ENCODE results near the gene ARID1B. TPM values are rescaled to one million over a fixed set of nuclear protein-coding genes. Genes with fewer than 3 reads are reported as not detected.

The ARID1B gene
- total RNA-seq, 1 donor from 2014 or later, result 155 TPM

DNA sequence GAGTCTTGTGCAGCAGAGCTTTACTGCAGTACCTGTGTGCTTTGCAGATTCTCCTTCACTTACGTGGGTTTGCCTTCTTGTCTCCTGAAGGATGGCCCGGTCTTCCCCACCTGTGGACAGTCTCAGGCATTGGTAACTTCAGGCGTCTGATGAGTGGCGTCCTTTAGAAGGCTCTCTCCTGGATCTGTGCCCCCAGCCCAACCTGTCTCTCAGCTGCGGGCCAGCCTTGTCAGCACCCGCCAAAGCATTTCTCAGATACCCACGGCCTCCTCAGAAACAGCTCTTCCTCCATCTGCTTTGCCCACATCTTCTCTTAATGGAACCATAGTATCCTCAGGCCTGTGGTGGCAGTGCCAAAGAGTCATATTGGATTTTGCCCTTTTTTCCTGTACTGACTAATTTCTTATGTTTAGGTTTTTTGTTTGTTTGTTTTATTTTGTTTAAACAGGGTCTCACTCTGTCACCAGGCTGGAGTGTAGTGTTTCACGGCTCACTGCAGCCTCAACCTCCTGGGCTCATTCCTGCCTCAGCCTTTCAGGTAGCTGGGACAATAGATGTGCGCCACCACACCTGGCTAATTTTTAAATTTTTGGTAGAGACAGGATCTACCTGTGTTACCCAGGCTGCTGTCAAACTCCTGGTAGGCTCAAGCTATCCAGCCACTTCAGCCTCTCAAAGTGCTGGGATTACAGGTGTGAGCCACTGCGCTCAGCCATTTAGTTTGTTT is 96.6 kb downstream of the ARID1B start:
- H3K36me3 Mint-ChIP-seq, result peaks cover 6% of the 10 kb centered on the region
- DNase-seq (ENCODE audit: low spot score in 2 of 2, unreplicated experiment in 2 of 2), result no peak
- no peak overlapping the region for H3K4me3 Mint-ChIP-seq
- H3K27me3 Mint-ChIP-seq (ENCODE audit: low read depth), result no peaks in the 10 kb centered on the region
- TF ChIP-seq, protein P1, sequence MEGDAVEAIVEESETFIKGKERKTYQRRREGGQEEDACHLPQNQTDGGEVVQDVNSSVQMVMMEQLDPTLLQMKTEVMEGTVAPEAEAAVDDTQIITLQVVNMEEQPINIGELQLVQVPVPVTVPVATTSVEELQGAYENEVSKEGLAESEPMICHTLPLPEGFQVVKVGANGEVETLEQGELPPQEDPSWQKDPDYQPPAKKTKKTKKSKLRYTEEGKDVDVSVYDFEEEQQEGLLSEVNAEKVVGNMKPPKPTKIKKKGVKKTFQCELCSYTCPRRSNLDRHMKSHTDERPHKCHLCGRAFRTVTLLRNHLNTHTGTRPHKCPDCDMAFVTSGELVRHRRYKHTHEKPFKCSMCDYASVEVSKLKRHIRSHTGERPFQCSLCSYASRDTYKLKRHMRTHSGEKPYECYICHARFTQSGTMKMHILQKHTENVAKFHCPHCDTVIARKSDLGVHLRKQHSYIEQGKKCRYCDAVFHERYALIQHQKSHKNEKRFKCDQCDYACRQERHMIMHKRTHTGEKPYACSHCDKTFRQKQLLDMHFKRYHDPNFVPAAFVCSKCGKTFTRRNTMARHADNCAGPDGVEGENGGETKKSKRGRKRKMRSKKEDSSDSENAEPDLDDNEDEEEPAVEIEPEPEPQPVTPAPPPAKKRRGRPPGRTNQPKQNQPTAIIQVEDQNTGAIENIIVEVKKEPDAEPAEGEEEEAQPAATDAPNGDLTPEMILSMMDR (IDR thresholded peaks at IDR 0.05; ENCODE audit: unreplicated experiment), result no peak
- H3K9me3 Mint-ChIP-seq, result no peaks in the 10 kb centered on the region
- no peak overlapping the region for H3K27ac Mint-ChIP-seq
- peaks cover 20% of the 10 kb centered on the region for H3K4me1 Mint-ChIP-seq

DNA sequence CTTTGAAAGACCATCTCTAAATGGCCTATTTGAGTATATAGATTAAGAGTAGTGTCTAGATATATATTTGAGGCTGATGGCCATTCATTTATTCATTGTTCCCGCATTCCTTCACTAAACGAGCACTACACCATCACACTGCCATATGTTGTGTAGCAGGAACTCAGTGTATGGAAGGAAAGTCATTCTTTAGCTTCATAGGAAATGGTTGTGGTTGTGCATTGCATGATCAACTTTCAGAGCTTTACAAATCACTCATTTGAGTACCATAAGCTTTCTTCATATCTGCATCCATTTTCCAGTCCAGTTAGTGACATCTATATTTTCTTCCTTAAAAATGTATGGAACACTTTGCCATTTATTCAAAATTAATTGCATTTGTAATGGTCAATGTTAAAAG is 97.9 kb downstream of the ARID1B start:
- H3K9me3 Mint-ChIP-seq, result no peaks in the 10 kb centered on the region
- peaks cover 23% of the 10 kb centered on the region for H3K4me1 Mint-ChIP-seq

DNA sequence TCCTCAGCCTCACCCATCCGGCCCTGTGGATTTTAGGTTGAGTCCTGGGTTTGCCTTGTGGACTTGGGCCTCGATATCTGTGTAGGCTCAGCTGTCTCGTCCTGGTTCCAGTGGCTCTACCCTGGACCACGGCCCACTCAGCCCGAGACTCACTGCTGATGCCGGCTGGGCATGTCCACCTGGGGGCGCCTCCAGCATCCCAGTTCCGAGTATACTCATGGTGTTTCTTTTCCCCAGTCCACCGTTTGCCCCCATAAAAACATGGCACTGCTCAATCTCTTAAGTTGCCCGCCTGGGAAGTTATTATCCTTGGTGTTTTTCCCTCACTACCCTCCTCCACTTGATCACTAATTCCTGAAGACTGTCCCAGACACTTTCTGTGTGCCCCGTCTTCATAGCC is 99.1 kb downstream of the ARID1B start:
- H3K4me1 Mint-ChIP-seq, result peaks cover 17% of the 10 kb centered on the region
- no peak overlapping the region for H3K27ac Mint-ChIP-seq
- no peaks in the 10 kb centered on the region for H3K27me3 Mint-ChIP-seq (ENCODE audit: low read depth)
- no peaks in the 10 kb centered on the region for H3K9me3 Mint-ChIP-seq
- no peak for DNase-seq (ENCODE audit: low spot score in 2 of 2, unreplicated experiment in 2 of 2)
- TF ChIP-seq, protein P1 (IDR thresholded peaks at IDR 0.05; ENCODE audit: unreplicated experiment), result no peak
- H3K36me3 Mint-ChIP-seq, result peaks cover 6% of the 10 kb centered on the region
- no peak overlapping the region for H3K4me3 Mint-ChIP-seq

More for the DNA sequence above, 97.9 kb downstream of the ARID1B start:
- Mint-ChIP-seq H3K27ac (no peak overlapping the region), H3K36me3 (peaks cover 6% of the 10 kb centered on the region), H3K27me3 (ENCODE audit: low read depth) (no peaks in the 10 kb centered on the region), H3K4me3 (no peak overlapping the region)
- TF ChIP-seq, protein P1 (IDR thresholded peaks at IDR 0.05; ENCODE audit: unreplicated experiment), result no peak
- no peak for DNase-seq (ENCODE audit: low spot score in 2 of 2, unreplicated experiment in 2 of 2)

DNA sequence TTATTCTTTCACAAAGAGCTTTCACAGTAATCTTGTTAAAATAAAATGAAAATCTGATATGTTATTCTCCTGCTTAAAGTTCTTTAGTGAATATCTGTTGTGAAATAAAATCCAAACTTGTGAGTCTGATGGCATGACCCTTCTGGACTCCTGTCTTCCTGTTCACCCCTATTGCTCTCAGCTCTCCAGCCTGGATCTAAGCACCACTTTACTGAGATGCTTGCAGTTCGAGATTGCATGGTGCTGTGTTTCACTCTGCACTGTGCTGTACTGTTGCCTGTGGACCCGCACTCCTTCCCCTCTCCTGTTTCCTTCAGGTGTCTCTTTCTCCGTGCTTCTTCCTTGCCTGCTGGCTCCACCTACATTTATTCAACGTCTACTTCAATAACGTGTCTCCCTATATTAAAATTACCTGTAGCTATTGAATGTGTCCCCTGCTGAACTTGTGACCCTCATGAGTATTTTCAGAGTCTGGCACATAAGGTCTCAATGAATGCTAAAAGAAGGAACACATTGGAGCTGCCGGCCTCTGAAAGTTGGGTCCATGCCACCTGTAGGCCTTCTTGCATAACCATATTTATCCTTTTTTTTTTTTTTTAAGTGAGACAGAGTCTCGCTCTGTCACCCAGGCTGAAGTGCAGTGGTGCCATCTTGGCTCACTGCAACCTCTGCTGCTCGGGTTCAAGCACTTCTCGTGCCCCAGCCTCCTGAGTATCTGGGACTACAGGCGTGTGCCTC is 100.1 kb downstream of the ARID1B start:
- Mint-ChIP-seq H3K4me3 (no peak overlapping the region), H3K9me3 (no peaks in the 10 kb centered on the region), H3K4me1 (peaks cover 17% of the 10 kb centered on the region), H3K36me3 (peaks cover 6% of the 10 kb centered on the region), H3K27me3 (ENCODE audit: low read depth) (no peaks in the 10 kb centered on the region), H3K27ac (no peak overlapping the region)
- no peak for DNase-seq (ENCODE audit: low spot score in 2 of 2, unreplicated experiment in 2 of 2)
- TF ChIP-seq, protein P1 (IDR thresholded peaks at IDR 0.05; ENCODE audit: unreplicated experiment), result no peak

DNA sequence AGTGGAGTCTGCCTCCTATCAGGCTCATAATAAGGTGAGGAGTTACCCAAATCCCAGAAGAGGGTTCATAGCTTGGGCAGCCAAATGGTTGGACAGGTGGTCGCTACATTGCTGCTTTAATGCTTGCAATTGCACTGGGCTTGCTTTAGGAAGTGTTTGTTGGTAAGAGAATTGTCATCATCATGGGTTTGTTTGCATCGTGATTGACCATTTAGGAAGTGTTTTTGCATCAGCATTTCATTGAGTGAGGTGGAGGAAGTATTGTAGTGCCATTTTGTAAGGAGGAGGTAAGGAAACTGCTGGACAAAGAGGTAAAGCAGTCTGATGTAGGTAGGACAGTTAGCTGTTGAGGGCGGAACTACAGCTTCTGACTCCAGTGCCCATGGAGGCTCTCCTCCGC is 101.5 kb downstream of the ARID1B start:
- TF ChIP-seq, protein P1 (IDR thresholded peaks at IDR 0.05; ENCODE audit: unreplicated experiment), result no peak
- Mint-ChIP-seq H3K4me3 (no peak overlapping the region), H3K9me3 (no peaks in the 10 kb centered on the region), H3K27ac (no peak overlapping the region), H3K27me3 (ENCODE audit: low read depth) (no peaks in the 10 kb centered on the region), H3K4me1 (peaks cover 29% of the 10 kb centered on the region), H3K36me3 (peaks cover 3% of the 10 kb centered on the region)
- DNase-seq (ENCODE audit: low spot score in 2 of 2, unreplicated experiment in 2 of 2), result no peak
